NCI-H1105 treated with DMSO at 0.1 percent for 48 hours (cell line): ENCODE measurements around the gene PTN.

ENCODE experiments used
- DNase-seq: peaks from one replicate; lab custom pipeline; 2025; lab: John Stamatoyannopoulos, UW

The PTN gene

GRCh38 chr7:137324796-137325696 lies 18.5 kb downstream of the PTN start:
- DNase-seq, result no peak

GRCh38 chr7:137316648-137317353 lies 26.7 kb downstream of the PTN start:
- DNase-seq, result no peak

- DNase-seq, result no peak
These were observed 30.3 kb downstream of the PTN start for GRCh38 chr7:137313201-137313600.

GRCh38 chr7:137306748-137307147 lies 36.8 kb downstream of the PTN start:
- no peak for DNase-seq

- DNase-seq, result no peak
These were observed 37.5 kb downstream of the PTN start for GRCh38 chr7:137305901-137306621.

GRCh38 chr7:137304624-137305235 lies 38.8 kb downstream of the PTN start:
- DNase-seq, result no peak

GRCh38 chr7:137304165-137304564 lies 39.4 kb downstream of the PTN start:
- DNase-seq, result no peak

GRCh38 chr7:137302081-137302480 lies 41.5 kb downstream of the PTN start:
- DNase-seq, result no peak

- DNase-seq, result no peak
These were observed 45.1 kb downstream of the PTN start for GRCh38 chr7:137298464-137298794.

GRCh38 chr7:137297551-137298463 lies 45.7 kb downstream of the PTN start:
- DNase-seq, result no peak

- no peak for DNase-seq
These were observed 47.0 kb downstream of the PTN start for GRCh38 chr7:137296576-137296975.

GRCh38 chr7:137295739-137296324 lies 47.7 kb downstream of the PTN start:
- no peak for DNase-seq

GRCh38 chr7:137289101-137289500 lies 54.4 kb downstream of the PTN start:
- DNase-seq, result no peak

GRCh38 chr7:137287651-137288258 lies 55.8 kb downstream of the PTN start:
- DNase-seq, result no peak

- DNase-seq, result no peak
These were observed 60.4 kb downstream of the PTN start for GRCh38 chr7:137283153-137283552.

GRCh38 chr7:137282043-137282442 lies 61.5 kb downstream of the PTN start:
- DNase-seq, result no peak

GRCh38 chr7:137276189-137276588 lies 67.3 kb downstream of the PTN start:
- DNase-seq, result no peak

- DNase-seq, result no peak
These were observed 71.3 kb downstream of the PTN start for GRCh38 chr7:137272249-137272648.

GRCh38 chr7:137269240-137269639 lies 74.3 kb downstream of the PTN start:
- no peak for DNase-seq
